ENCODE measurements around the gene NPFF. TPM values are rescaled to one million over a fixed set of nuclear protein-coding genes. Genes with fewer than 3 reads are reported as not detected.

NPFF gene
- total and polyA plus RNA-seq, 10 of the 15 experiments (the other 5 are each of a cell fraction or from before 2014, with no cell fraction given): 0.21 to 0.69 (median 0.23) TPM; not detected in 7

GRCh38 chr12:53506450-53506785 lies 866 bp downstream of the NPFF start:
- Histone ChIP-seq H3K9ac (ENCODE audit: control insufficient read depth, insufficient read depth, low read length) (no peak overlapping the region), H3K79me2 (ENCODE audit: control insufficient read depth, insufficient read depth, low read length) (peaks cover 8% of the 10 kb centered on the region), H3K4me1 (ENCODE audit: control insufficient read depth, insufficient read depth, low read length) (peaks cover 10% of the 10 kb centered on the region), H2AFZ (ENCODE audit: control insufficient read depth, low read depth, low read length) (no peak overlapping the region), H3K9me3 (replicated peaks; ENCODE audit: control insufficient read depth, insufficient read depth, low read length) (no peaks in the 10 kb centered on the region), H3K36me3 (ENCODE audit: control insufficient read depth in 2 of 2, insufficient read depth in 2 of 2, low read length in 1 of 2) (peaks cover 9 to 12% of the 10 kb centered on the region in 2 experiments; a peak in 2 of 4 replicates), H3K27me3 (replicated peaks in 1 of 2; ENCODE audit: control insufficient read depth in 2 of 2, insufficient read depth in 2 of 2, low read length in 1 of 2) (no peaks in the 10 kb centered on the region), H3K4me2 (ENCODE audit: control insufficient read depth, insufficient read depth) (no peak overlapping the region), H4K20me1 (ENCODE audit: control insufficient read depth, insufficient read depth) (no peaks in the 10 kb centered on the region), H3K4me3 (no peak overlapping the region), H3K27ac (ENCODE audit: control insufficient read depth, insufficient read depth) (no peak overlapping the region)
- ChIA-PET RAD21 (ENCODE audit: unreplicated experiment) (no interaction called here), POLR2A (no interaction called here), SMC1A (ENCODE audit: uncharacterized antibody, unreplicated experiment) (interaction anchor here (1.4 to 4.9 kb wide), 2 partner anchors 30 to 154 kb away, joined by 3 to 32 read pairs; no protein-coding TSS in a partner anchor), CTCF (interaction anchor here (2.5 kb wide), 1 partner anchor 154 kb away, joined by 10 read pairs; no protein-coding TSS in a partner anchor)
- FAIRE-seq (no peak), ATAC-seq (no peak), DNase-seq (ENCODE audit: low read depth, low spot score) (no peak)
- no TSS peak for BruUV-seq (replicated peaks)
- TF ChIP-seq RFX5 (IDR thresholded peaks at IDR 0.05; ENCODE audit: low read depth, low read length) (no peak), RBBP5 (conservative IDR thresholded peaks at IDR 0.05) (no peak), WRNIP1 (IDR thresholded peaks at IDR 0.05; ENCODE audit: borderline replicate concordance, low read depth, low read length) (no peak), CUX1 (IDR thresholded peaks at IDR 0.05; ENCODE audit: insufficient replicate concordance, low read depth, low read length) (no peak), POLR2AphosphoS5 (IDR thresholded peaks at IDR 0.05; ENCODE audit: low read length) (no peak), TBL1XR1 (IDR thresholded peaks at IDR 0.05; ENCODE audit: low read depth, low read length) (no peak), GABPA (IDR thresholded peaks at IDR 0.05; ENCODE audit: low read depth) (no peak), ZBTB4 (CRISPR knock-in tag; IDR thresholded peaks at IDR 0.05) (no peak), SPI1 (IDR thresholded peaks at IDR 0.05; ENCODE audit: borderline replicate concordance, insufficient read depth, low read depth, low read length) (no peak), CTCF (IDR thresholded peaks at IDR 0.05 in 2 of 3, conservative IDR thresholded peaks at IDR 0.05 in 1 of 3; ENCODE audit: control insufficient read depth in 2 of 3, extremely low read depth in 1 of 3, insufficient read depth in 1 of 3, low read depth in 3 of 3, low read length in 3 of 3) (no peak)
- 100% methylated on average over 2 of the region's 2 CpGs for WGBS (ENCODE audit: insufficient coverage, insufficient replicate concordance, low lambda C conversion rate, missing lambda C conversion rate)
- in situ Hi-C loops (cut with MboI): no loop called here
- intact Hi-C loops (cut with micrococcal nuclease; ENCODE audit: unreplicated experiment): loop anchor here (5.0 kb wide), 1 partner anchor 294 kb away; no protein-coding TSS in a partner anchor

Data from GM12878 (cell line).